HG03103 (cell line): ENCODE data around the gene HOXC12.

Source experiments
- ATAC-seq: cut with Tn5 transposase; IDR thresholded peaks from one replicate; pipeline ENCODE4 v1.9.1; 2021; ENCODE audit warnings: low read depth; ENCODE audit not compliant: unreplicated experiment

Gene HOXC12

DNA sequence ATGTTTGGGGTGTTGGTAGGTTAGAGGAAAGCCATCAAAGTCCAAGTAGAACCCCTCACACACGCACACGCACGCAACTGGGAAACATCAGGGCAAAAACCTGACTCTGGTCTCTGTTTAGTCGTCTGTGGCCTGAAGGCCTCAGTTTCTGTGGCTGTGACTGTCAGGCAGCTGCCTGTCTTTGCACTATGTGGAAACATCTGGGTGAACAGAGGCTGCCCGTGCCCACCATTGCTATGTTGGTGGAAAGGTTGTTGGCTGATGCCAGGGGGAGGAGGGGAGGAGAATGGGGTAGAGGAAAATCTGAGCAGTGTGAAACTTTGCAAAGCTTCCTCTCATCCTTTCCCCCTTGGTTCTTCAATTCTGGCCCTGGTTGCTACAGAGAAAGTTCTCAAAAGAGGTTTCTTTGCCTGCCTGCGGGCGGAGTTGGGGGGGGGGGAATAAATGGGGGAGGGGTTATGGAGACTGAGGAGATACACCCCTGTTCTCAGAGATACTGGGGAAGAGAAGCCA is 37.7 kb downstream of the HOXC12 start:
- no peak for ATAC-seq

DNA sequence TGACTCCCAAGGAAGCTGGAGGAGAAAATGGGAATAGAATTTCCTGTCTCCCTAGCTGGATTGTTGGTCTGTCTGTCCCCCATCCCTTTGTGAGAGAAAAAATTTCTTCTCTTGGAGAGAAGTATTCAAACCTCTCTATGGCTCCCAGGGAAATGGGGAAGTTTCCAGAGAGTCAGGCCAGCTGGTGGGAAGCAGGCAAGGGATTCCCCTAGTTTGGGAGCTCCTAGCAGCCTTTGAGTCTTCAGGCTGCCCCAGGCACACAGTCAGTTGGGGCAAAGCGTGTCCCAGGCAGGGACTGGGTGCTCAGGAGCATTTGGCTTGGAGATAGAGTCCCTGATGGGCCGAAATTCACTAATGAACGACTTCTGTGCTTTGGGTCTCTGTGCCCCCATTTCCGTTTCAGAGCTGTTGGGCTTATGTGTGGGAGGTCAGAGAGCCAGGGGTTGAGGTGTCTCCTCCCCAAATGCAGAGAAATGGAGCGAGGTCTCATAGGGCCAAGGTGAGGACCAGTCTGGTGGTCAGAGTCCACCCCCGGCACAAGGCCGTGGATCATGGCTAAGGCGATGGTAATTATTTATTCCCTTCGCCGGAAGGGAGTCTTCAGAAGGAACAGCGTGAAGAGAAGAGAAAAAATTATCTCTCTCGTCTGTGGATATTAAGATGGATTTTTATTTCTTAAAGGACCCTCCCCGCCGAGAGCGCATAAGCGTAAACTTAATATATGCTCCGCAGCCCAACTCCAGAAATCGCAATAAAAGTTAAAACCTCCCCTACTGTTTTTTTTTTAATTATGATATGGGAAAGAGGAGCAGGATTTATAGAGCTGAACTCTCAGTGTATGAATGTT is 38.7 kb downstream of the HOXC12 start:
- ATAC-seq: no peak

DNA sequence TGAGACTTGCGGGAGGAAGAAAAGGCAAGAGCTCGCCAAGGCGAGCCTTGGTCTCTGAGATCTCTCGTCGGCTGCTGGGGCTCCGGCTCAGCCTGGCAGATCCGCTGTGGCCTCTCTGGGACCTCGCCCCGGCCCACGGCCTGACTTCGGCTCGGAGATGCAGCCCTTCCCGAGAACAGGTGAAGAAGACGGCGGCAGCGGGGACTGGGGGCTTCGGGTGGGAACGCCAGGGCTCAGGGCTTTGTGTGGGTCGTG is 39.2 kb downstream of the HOXC12 start:
- ATAC-seq: no peak

DNA sequence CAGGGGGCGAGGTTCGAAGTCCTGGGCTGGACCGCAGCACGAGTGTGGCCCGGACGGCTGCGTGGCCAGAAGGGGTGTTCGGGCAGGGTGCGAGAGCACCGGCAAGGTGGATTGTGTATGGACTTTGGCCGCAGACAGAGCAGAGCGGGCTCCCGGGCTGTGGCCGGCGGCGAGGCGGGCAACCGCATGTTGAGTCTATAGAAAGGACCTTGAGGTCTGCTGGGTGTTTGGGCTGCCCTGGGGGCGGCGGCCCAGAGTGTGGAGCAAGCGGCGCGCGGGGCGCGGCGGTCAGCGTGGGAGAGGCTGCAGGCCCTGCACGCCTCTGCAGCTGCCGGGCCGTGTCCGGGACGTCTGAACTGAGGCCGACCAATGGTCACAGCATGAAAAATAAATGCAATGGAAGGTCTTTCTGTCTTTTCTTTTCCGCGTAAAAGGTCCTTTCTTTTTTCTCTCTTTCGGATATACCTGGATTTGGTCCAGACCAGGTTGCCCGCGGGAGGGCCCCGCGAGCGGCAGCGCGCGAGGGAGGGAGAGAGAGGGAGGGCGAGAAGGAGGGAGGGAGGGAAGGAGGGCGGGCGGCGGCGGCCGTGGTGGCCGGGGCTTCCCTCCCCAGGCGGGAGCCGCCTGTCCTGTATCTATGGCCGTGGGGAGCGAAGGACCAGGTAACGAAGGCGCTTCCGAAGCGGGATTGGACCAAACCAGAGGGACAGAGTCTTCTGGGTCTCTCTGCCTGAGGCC is 39.7 kb downstream of the HOXC12 start:
- no peak for ATAC-seq

DNA sequence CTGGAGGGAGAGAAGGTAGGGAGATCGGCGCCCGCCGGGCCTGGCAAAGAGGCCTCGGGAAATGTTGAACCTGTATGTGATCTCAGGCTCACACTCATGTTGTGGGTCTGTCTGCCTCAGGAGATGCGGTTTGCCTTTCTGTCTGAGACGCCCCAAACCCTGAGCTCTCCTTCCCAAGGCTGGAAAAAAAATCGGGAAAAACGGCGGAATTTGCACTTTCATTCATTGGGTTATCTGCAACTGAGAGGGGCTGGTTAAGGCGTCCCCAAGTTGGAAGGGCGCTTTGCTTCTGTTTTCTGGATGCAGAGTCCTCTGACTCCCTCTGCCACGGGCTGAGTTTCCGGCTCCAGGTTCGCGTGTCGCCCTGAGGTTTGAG is 40.3 kb downstream of the HOXC12 start:
- ATAC-seq: no peak

DNA sequence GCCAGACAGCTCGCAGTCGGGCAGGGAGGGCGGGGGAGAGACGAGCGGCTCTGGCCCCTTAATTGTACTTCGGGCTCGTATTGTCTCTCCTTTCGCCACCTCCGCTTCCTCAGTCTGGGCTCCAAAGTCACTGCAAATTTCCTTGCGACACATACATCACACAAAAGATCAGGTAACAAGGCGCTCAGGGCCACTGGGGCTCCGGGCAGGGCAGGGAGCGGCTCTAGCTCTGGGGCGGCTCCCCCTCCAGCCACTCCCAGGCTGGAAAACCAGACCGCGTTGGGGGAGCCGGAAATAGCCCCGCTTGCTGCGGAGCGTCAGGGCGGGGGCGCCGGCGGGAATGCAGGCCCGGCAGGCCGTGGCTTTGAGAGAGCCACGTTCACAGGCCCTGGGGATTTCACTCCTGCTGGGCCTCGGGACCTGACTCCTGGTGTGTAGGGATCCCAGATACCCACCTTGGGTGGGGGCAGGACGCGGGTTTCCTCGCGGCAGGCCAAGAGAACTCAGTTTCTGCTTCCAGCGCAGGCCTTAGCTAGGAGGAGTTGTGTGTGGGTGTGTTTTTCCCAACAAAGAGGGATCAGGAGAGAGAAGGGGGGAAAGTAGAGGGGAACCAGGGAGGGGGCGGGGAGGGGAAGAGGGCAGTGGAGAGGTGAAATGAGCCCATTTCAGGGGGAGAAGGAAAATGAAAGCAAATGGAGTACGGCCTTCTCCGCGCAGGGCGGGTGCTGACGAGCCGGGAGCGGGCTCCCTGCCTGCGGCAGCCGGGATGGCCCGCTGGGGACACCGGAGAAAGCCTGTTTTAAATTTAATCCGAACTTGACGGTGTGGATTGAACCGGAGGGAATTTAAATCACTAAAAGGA is 40.9 kb downstream of the HOXC12 start:
- no peak for ATAC-seq

DNA sequence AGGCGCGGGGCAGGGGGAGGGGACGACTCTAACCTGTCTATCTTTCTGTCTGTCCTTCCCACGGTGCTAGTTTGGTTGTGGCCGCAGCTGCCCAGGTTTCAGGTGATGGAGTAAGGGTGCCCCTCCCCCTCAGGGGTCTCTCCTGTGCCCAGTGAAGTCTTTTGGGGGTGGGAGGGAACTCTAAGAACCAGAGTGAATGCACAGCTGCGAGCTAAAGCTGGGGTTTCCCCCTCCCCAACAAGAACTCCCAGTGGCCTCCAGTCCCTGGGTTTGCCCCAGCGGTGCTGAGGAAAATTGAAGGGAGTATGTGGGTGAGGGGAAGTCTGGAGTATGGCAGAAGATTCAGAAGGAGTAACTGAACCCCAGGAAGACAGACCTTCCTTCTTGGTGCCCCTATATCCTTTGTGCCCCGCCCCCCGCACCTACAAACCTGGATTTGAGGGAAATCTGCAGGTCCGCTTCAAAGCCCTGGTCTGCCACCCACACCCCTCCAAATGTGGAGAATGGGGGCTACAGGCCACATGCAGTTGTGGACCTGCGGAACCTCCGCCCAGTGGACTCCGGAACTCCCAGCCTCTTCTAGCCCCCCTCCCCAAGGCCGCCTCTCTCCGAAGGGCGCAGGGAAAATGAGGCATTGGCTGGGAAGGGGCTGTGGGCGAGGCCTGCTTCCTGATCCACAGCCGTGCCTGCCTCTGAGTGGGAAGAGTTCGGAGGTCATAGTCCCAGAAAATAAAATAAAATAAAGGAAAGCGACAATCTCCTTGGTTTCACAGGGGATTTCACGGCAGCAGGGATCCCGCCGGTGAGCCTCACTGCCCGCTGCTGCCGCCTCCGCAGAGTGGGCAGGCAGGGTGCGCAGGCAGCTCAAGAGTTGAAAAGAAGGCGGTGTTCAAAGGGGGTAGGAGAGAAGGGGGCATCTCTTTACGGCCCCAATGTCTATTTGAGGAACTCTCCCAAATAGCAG is 41.8 kb downstream of the HOXC12 start:
- no peak for ATAC-seq

DNA sequence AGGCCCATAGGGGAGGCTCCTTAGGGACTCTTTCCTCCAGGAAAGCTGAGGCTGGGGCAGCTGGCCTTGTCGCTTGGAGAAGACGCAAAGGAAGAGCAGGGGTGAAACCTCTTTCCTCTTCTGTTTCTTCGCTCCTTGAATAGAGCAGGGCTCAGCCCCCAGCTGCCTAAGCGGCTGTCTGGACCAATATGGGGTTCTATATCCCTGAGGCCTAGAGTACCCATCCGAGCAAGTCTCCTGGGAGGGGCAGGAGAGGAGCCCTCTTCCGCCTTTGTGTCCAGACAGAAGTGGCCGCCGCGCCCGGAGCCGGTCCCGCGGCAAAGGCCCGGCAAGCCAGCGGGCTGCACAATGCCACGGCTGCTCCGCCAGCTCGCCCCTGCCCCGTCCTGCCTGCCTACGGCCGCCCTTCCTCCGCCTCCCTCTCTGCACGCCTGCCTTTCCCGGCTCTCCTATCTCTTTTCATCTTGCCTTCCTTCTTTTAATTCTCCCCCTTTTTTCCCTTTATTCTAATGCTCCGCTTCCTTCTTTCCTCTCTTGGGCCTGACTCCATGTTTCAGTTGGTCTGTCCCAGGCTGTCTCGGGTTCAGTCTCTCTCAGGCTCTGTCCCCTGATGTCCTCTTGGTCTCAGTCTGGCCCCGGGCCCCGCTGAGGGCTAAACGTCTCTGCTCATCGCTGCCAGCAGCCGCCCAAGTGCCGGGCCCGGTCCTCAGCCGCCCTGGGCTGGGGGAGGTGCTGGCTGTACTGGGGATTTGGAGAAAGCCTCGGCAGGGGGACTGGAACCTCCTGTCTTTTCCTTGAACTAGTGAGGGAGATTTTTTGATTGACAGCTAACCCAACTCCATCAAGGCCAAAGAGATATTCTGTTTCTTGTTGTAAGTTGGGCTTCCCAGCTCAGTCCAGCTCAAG is 42.8 kb downstream of the HOXC12 start:
- no peak for ATAC-seq

DNA sequence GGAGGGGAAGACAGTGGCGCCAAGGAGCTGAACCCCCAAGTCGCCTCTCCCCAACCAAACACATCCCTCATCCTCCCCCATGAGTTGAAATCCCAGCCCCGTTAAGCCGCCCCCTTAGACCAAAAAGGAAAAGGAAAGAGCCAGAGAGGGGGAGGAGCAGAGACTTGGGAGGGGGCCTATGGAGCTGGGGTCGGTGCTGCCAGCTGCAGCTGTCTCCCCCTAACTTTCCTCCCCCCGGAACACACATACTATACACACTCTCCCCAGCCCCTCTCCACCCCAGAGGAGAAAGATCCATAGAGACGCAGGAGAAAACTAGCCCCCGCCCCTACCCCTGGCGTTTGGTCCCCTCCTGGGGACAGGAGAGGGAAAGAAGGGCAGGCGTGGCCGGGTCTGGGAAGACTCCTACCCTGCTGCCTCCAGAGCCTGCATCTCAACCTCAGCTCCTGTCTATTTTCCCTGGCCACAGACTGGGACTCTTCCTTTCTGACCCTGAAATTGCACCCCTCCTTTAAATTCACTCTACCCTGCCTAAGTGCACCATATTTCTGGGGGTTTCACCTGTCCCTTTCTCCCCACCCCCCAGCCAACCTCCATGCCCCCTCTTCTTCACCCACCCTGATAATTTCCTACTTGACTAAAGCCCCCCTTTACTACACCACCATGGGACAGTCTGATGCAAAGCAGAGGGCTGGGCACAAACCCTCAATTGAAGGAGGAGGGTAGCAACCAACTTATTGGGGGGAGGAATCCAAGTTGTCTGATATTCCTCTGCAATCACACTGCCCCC is 43.6 kb downstream of the HOXC12 start:
- no peak for ATAC-seq

DNA sequence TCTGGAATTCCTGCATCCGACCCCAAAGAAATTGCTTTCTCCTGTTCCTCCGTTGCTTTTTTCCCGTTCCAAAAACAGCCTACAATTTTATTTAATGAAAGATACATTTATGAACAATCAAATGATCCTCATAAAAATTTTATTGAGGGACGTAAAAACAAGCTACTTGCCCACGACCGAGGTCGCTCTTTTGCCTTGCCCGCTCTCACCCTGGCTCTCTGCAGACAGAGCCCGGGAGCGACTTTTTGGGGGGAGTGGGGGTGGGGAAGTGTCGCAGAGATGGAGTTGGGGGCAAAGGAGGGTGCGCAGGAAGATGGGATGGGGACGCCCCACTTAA is 44.2 kb downstream of the HOXC12 start:
- no peak for ATAC-seq

DNA sequence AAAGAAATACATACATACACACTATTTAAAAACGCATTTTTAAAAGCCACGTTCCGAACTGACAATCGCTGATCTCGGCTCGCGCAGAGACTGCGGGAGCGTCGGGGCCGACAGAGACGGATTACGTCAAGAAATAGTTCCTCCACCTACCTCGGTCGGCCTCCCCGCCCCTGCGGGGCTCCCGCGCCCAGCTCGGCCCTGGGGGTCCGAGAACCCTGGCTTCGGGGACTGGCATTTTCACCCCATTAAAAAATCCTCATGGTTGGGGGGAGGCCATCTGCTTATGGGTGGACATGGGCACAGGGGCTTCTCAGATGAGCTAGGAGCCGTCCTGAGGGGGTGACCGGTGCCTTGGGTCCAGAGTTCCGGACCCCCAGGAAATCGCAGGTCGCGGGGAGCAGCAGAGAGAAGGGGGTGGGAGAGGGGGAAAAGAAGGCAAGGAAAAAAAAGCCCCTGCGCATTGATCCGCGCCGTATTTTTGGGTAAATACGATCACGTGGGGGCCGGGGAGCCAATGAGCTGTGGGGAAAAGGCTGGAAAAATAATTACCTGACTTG is 44.9 kb downstream of the HOXC12 start:
- no peak for ATAC-seq

DNA sequence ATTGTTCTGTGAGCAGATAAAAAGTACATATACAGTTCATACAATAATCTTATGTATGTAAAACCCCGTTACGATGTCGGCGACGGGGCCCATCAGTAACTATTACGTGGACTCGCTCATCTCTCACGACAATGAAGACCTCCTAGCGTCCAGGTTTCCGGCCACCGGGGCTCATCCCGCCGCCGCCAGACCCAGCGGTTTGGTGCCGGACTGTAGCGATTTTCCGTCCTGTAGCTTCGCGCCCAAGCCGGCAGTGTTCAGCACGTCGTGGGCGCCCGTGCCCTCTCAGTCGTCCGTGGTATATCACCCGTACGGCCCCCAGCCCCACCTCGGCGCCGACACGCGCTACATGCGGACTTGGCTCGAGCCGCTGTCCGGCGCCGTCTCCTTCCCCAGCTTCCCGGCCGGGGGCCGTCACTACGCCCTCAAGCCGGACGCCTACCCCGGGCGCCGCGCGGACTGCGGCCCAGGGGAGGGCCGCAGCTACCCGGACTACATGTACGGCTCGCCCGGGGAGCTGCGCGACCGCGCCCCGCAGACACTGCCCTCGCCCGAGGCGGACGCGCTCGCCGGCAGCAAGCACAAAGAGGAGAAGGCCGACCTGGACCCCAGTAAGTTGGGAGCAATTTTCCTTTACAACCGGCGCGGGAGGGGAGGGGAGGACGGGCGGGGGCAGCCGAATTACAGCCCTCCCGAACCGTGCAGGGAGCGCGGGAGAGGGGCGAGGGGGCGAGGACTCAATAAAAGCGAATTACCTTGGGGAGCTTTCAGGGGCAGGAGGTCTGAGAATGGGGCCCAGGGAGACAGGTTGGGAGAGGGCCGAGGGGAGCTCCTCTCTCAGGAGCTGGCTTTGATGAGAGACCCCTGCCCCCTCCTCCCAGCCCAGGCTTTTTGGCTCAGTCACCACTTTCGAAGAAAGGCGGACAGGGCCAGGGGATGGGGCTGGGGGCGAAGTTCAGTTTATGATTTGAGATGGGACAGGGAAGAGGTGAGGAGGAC is 45.7 kb downstream of the HOXC12 start, which contains the start of gene HOXC9:
HOXC9 (plus strand) TSS at position 46 of the 999 bp plus-strand sequence; CDS start at position 74, 28 bp downstream.
- no peak for ATAC-seq

DNA sequence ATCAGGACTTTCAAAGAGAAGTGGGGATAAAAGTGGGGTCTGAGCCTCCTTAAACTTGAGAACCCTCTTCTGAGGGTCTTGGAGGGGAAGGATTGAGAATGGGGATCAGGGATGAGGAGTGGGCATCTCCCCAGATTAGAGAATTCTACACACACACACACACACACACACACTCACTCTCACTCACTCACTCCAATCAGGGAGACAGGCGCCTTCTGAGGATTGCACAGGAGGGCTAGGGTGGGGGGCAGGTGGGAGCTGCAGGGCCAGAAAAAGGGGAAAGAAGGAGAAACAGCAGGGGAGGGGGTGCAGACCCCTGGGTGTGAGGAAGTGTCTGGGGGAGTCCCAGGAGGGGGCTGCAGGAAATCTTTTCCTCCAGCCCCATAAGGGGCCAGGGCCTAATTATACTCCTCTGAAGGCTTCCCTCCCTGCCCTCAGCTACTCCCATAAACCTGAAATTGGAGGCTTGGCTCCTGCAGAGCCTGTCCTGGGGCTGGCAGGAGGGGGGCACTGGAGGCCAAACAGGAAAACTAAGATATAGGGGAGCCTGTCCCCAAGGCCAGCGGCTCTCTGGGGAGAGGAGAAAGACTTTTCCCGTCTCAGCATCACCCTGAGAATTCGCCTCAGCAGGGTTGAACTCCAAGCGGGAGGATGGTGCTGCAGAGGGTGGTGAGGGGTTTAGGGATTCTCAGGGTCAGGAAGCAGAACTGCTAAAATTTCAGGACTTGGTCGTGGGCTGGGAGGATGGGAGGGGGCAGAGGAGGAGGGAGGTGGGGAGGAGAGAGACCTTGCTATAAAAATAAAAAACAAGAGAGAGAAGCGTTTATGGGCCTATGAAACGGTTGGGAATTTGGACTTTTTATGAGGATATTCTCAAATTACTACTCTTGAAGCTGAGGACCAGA is 46.8 kb downstream of the HOXC12 start:
- ATAC-seq: no peak

DNA sequence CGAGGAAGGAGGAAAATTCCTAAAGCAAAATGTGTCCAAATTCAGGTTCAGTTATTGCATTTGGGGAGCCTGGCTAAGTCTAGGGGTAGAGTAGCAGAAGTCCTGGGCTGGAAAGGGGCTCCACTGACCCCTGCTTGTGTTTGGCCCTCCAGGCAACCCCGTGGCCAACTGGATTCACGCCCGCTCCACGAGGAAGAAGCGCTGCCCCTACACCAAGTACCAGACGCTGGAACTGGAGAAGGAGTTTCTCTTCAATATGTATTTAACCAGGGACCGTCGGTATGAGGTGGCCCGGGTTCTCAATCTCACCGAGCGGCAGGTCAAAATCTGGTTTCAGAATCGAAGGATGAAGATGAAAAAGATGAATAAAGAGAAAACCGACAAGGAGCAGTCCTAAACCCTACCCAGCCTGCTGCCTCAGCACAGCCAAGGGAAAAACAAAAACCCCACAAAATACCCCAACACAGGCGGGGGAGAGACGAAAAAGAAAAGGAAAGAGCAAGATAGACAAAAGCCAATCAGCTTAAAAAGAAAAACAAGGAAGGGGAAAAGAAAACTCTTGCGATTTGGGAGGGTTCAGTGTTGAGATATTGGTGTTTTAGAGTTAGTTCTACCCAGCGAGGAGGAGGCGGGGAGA is 47.7 kb downstream of the HOXC12 start:
- ATAC-seq: no peak

DNA sequence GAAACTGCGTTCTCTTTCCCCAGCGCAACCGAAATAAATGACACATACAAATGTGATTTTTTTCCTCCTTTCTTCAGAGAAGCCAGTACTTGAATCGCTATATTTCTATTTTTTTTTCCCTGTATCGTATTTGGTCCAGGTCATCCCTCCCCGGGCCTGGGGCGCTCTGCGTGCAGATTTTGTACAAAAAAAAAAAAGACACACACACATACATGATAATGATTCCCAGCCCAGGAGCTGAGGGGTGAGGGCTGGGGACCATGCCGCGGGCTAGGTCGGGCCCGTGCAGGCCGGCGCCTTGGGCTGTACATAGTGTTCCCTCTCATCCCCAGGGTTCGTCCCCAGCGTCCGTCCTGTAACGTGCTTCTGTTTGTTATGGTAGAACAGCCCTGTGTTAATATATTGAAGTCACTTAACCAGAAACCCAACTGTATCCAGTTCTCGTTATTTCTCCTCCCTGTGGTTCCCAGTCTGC is 48.2 kb downstream of the HOXC12 start:
- no peak for ATAC-seq
